ENCODE data around the gene FSD1. TPM values are rescaled to one million over a fixed set of nuclear protein-coding genes. Genes with fewer than 3 reads are reported as not detected.

FSD1 gene
- total RNA-seq, 3 donors from 2014 or later (not counting 1 experiment from before 2014, with no cell fraction given): 15.5 to 18.2 (median 16.4) TPM

DNA sequence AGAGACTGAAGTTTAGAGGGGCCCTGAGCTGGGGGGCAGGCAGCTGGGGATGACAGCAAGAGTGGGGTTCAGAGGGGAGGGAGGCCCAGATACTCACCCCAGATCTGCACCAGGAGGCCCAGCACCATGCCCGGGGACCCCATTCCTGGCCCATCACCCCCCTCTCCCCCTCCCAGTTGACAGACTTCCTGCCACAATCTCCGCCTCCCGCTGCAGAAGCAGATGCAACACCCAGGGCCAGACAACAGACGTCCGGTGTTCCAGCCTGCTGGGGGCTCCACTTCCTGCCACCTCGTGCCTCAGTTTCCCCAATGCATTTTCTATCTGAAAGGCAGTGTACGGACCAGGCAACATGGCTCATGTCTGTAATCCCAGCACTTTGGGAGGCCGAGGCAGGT lies 2.2 kb upstream of the FSD1 start, which contains the start of gene TMIGD2:
TSS of gene TMIGD2 (minus strand) at position 147 of the 398 bp plus-strand sequence. CDS start at position 143, 4 bp downstream.
- H3K4me1 ChIP-seq (ENCODE audit: control insufficient read depth, insufficient read depth, low read length): peaks cover 52% of the 10 kb centered on the region
- peak within 1 kb of the TSS; percentile 64 for H3K27ac ChIP-seq (ENCODE audit: low read length)
- intact Hi-C loops (cut with micrococcal nuclease): loop anchor here (5.0 kb wide), 1 partner anchor 35 kb away; no protein-coding TSS in a partner anchor
- Mint-ChIP-seq H3K9me3 (no peaks in the 10 kb centered on the region), H3K36me3 (no peaks in the 10 kb centered on the region), H3K4me1 (peaks cover 30 to 55% of the 10 kb centered on the region in 2 donors), H3K27me3 (ENCODE audit: low read depth in 2 of 2) (no peaks in the 10 kb centered on the region), H3K27ac (peak within 1 kb of the TSS; percentile 80 to 94), H3K4me3 (peak within 1 kb of the TSS; percentile 55)
- H3K27me3 ChIP-seq (ENCODE audit: control insufficient read depth, insufficient read depth, low read length): no peaks in the 10 kb centered on the region
- 9% methylated on average over 8 of the region's 8 CpGs for WGBS (ENCODE audit: insufficient coverage)
- peak within 1 kb of the TSS; percentile 31 for H3K4me3 ChIP-seq (ENCODE audit: low read length)
- no peaks in the 10 kb centered on the region for H3K36me3 ChIP-seq (ENCODE audit: control insufficient read depth, insufficient read depth, low read length)
- H3K9me3 ChIP-seq (ENCODE audit: control insufficient read depth, insufficient read depth, low read length): no peaks in the 10 kb centered on the region
- ATAC-seq: peak in 1 of 3 donors; percentile 9
- peak in 1 of 2 donors; percentile 49 for DNase-seq
- TF ChIP-seq, protein P1, sequence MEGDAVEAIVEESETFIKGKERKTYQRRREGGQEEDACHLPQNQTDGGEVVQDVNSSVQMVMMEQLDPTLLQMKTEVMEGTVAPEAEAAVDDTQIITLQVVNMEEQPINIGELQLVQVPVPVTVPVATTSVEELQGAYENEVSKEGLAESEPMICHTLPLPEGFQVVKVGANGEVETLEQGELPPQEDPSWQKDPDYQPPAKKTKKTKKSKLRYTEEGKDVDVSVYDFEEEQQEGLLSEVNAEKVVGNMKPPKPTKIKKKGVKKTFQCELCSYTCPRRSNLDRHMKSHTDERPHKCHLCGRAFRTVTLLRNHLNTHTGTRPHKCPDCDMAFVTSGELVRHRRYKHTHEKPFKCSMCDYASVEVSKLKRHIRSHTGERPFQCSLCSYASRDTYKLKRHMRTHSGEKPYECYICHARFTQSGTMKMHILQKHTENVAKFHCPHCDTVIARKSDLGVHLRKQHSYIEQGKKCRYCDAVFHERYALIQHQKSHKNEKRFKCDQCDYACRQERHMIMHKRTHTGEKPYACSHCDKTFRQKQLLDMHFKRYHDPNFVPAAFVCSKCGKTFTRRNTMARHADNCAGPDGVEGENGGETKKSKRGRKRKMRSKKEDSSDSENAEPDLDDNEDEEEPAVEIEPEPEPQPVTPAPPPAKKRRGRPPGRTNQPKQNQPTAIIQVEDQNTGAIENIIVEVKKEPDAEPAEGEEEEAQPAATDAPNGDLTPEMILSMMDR (IDR thresholded peaks at IDR 0.05): no peak

DNA sequence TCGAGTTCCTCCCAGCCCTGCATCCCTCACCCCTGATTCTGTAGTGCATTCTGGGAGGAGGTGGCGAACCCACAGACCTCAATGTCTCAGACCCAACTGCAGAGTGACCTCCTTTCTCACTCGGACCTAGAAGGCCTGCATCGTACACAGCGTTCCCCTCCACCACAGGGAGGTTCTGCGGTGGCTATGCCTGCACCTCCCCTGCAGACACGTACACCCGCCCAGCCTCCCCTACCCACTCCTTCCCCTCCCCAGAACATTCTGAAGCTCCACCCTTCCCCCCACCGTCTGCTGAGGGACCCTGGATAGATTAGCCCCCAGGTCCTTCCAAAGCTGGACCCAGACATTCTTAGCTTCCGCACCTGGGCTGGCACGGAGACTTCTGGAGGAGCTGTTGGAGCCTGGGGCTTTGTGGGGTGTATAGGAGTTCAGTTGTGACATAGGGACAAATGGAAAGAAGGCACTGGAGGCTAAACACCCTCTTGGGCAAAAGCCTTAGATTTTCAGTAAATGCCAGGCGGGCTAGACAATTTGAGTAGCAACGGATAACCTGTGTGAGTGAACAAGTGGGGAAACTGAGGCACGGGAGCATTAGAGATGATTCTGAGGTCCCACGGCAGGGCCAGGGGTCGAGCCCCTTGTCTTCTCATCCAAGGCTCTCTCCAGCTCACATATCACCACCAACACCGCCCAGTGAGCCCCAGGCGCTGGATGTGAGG lies 420 bp upstream of the FSD1 start:
- Histone ChIP-seq H3K4me1 (ENCODE audit: control insufficient read depth, insufficient read depth, low read length) (peaks cover 48% of the 10 kb centered on the region), H3K4me3 (ENCODE audit: low read length) (peak overlapping the region; percentile 1), H3K9me3 (ENCODE audit: control insufficient read depth, insufficient read depth, low read length) (no peaks in the 10 kb centered on the region), H3K36me3 (ENCODE audit: control insufficient read depth, insufficient read depth, low read length) (peaks cover 2% of the 10 kb centered on the region), H3K27me3 (ENCODE audit: control insufficient read depth, insufficient read depth, low read length) (no peaks in the 10 kb centered on the region), H3K27ac (ENCODE audit: low read length) (peak overlapping the region; percentile 92)
- Mint-ChIP-seq H3K36me3 (no peaks in the 10 kb centered on the region), H3K9me3 (no peaks in the 10 kb centered on the region), H3K27ac (peak overlapping the region; percentile 80 to 94), H3K4me1 (peaks cover 25 to 50% of the 10 kb centered on the region in 2 donors), H3K27me3 (ENCODE audit: low read depth in 2 of 2) (no peaks in the 10 kb centered on the region), H3K4me3 (peak overlapping the region; percentile 86)
- ATAC-seq (peak; percentile 64 to 75 (median 65)), DNase-seq (no peak)
- intact Hi-C loops (cut with micrococcal nuclease): loop anchor here (5.0 kb wide), 1 partner anchor 37 kb away; no protein-coding TSS in a partner anchor
- 29% methylated on average over 18 of the region's 18 CpGs for WGBS (ENCODE audit: insufficient coverage)
- TF ChIP-seq, protein P1 (IDR thresholded peaks at IDR 0.05): no peak

DNA sequence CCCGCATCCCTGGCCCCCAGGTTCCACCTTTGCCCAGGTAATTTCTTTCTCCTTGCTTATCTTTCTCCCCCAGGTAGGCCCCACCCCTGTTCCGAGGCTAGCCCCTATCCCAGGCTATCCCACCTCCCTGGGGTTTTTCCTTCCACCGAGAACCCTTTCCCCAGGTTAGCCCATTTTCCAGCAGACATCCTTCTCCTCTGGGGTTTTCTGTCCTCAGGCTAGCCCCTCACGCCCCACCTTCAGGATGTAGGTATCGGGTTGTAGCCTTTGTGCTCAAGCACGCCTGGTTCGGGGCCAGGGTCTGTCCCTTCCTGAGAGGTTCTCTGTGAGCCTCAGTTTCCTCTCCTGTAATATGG lies 837 bp downstream of the FSD1 start:
- intact Hi-C loops (cut with micrococcal nuclease): no loop called here

More for the DNA sequence above, 837 bp downstream of the FSD1 start:
- Mint-ChIP-seq H3K27me3 (ENCODE audit: low read depth in 2 of 2) (no peaks in the 10 kb centered on the region), H3K36me3 (no peaks in the 10 kb centered on the region), H3K4me3 (peak overlapping the region; percentile 67), H3K9me3 (no peaks in the 10 kb centered on the region), H3K4me1 (peaks cover 25 to 44% of the 10 kb centered on the region in 2 donors), H3K27ac (peak overlapping the region in 1 of 2 donors; percentile 61)
- 95% methylated on average over 7 of the region's 7 CpGs for WGBS (ENCODE audit: insufficient coverage)
- peaks cover 46% of the 10 kb centered on the region for H3K4me1 ChIP-seq (ENCODE audit: control insufficient read depth, insufficient read depth, low read length)
- H3K27ac ChIP-seq (ENCODE audit: low read length): no peak overlapping the region
- ATAC-seq (no peak), DNase-seq (no peak)
- no peaks in the 10 kb centered on the region for H3K9me3 ChIP-seq (ENCODE audit: control insufficient read depth, insufficient read depth, low read length)
- H3K4me3 ChIP-seq (ENCODE audit: low read length): no peak overlapping the region
- TF ChIP-seq, protein P1 (IDR thresholded peaks at IDR 0.05): no peak
- peaks cover 2% of the 10 kb centered on the region for H3K36me3 ChIP-seq (ENCODE audit: control insufficient read depth, insufficient read depth, low read length)
- no peaks in the 10 kb centered on the region for H3K27me3 ChIP-seq (ENCODE audit: control insufficient read depth, insufficient read depth, low read length)

All from natural killer cell (primary cell).